AG08396 (cell line): ENCODE measurements around the gene RBMS3.

Experiments used
- DNase-seq: peaks from one replicate; pipeline ENCODE4 v3.0.0; 2012; ENCODE audit warnings: low spot score, mixed read lengths

RBMS3 gene

GRCh38 chr3:29525254-29525881 is 244.5 kb downstream of the RBMS3 start:
- no peak for DNase-seq

- no peak for DNase-seq
Observed at GRCh38 chr3:29527246-29527645, 246.4 kb downstream of the RBMS3 start.

- DNase-seq = no peak
Observed at GRCh38 chr3:29531644-29532043, 250.8 kb downstream of the RBMS3 start.

DNA sequence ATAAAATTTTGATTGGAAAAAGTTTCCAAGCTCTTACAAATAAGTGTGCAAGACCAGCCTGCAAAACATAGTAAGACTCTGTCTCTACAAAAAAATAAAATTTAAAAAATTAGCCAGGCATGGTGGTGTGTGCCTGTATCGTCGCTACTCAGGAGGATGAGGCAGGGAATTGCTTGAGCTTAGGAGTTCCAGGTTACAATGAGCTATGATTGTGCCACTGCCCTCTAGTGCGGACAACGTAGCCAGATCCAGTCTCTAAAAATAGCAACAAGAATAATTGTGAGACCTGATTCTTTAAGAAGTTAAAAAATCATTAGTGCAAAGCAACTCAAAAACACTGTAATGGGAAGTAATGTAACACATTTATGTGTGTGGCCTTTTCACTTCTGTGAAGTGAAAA is 251.6 kb downstream of the RBMS3 start:
- no peak for DNase-seq

DNA sequence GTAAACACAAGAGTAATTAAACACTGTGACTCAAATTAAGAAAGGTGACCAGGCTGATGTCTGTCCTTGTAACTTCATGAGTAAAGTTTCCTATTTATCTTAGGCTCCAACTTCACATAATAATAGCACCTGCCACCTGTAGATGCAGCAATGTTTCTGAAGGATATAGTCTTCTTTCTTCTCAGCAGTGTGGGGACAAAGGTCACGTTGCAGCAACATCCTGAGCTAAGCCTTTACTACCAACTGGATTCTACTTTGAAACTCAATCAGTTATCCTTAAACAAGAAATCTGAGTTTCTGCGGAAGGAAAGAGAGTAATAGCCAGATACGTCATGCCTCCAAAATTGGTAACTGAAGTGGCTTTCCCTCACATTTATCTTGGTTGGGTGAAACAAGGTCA is 253.1 kb downstream of the RBMS3 start:
- DNase-seq = no peak

GRCh38 chr3:29536016-29536758 is 255.3 kb downstream of the RBMS3 start:
- no peak for DNase-seq

DNA sequence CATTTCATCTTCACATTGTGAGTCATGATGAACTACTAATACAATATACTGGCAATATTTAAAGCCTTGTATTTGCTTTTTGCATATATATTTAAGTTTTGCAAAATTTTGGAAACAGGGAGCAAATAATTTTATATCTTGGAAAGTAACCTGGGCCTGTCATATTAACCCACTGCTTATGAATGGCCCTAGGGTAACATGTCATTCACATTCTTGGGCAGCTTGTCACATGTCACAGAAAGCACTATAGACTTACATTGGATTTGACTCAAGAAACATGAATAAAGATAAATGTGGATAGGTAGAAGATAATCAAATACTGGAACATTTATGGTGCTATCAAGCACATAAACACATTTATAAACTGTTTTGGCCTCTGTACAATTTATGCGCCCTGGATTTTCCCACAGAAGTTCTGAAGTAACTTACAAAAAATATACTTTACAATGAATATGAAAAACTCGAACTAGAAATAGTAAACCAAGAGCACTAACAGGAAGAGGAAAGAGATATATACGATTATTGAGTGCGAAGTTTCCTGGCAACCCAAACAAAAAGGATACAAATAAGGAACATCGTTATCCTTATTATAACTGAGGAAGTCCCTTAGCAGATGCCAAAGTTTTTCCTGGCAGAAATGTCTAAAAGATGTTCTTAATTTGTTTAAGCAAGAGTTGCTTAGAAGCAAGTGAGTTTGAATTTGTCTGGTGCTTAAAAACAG is 257.2 kb downstream of the RBMS3 start:
- no peak for DNase-seq

GRCh38 chr3:29538610-29538958 is 257.7 kb downstream of the RBMS3 start:
- DNase-seq = no peak

DNA sequence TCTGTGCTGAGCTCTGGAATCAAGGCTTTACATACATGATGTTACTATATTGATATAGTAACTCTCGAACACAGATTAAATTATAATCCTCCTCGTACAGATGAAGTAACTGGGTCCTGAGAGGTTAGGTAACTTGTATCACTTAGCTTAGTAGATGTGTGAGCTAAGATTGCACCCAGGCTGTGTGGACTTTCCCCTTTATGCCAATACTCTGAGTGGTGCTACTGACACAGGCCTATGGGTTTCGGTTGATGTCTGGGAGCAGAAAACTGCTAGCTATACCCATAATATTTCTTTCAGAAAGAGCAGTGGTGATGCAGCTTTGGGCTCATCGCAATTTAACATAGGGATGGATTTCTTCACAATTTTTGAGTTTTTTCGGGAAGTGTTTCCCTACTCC is 259.7 kb downstream of the RBMS3 start:
- no peak for DNase-seq

GRCh38 chr3:29544701-29545363 is 264.0 kb downstream of the RBMS3 start:
- no peak for DNase-seq

DNA sequence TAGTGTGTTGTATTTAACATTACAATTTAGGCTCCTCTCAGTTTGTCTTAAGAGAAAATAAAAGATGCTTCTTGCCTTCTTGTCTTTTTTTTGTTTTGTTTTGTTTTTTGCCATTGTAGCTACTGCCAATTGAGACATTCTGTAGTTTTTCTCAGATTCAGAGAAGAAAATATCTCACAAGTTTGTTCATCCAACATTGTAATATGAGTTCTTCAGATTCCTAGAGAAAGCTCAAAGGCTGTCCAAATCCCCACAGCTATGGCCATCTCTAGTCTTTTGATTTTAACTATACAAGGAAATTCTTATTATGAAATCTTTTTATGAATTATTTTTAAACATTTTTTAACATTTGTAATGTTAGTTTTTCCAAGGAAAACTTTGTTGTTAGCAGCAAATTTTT is 264.7 kb downstream of the RBMS3 start:
- no peak for DNase-seq

- no peak for DNase-seq
Observed at GRCh38 chr3:29552051-29552450, 271.2 kb downstream of the RBMS3 start.

DNA sequence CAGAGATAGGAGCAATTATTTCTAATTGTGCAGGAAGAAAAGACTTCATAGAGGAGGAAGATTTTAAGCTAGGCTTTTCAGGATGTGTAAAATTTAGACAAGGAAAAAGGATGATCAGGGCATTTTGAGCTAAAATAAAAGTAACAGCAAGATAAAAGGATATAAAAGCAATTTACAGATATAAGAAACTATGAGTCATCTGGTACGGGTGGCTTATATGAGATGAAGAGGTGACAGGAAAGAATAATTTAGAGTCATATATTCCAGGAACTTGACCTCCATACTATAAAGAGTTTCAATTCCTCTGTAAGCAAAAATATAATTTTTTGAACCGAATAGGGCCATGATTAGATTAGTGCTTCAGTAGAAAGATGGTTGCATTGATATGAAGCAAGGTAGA is 273.7 kb downstream of the RBMS3 start:
- DNase-seq = no peak

GRCh38 chr3:29555590-29555989 is 274.7 kb downstream of the RBMS3 start:
- DNase-seq = no peak

GRCh38 chr3:29557186-29557585 is 276.3 kb downstream of the RBMS3 start:
- DNase-seq = no peak

DNA sequence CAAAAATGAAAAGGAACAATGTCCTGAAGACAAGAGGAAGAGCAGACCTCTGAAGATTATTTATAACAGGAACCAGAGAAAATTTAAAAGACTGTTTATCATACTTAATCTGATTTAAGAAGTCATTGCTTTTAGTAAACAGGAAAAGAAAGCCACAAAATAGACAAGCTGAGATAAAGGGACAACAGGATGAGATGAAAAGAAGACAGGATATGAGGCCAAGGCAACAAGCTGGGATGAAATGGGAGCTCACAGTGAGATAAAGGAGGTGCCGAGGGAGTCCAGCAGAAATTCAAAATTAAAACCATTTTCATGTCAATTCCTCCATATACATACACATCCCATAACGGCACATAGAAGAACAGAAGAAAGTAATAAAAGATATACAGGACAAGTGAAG is 277.0 kb downstream of the RBMS3 start:
- DNase-seq = no peak

GRCh38 chr3:29559741-29560465 is 279.0 kb downstream of the RBMS3 start:
- no peak for DNase-seq

- no peak for DNase-seq
Observed at GRCh38 chr3:29561651-29562149, 280.8 kb downstream of the RBMS3 start.

- no peak for DNase-seq
Observed at GRCh38 chr3:29565236-29565635, 284.4 kb downstream of the RBMS3 start.

DNA sequence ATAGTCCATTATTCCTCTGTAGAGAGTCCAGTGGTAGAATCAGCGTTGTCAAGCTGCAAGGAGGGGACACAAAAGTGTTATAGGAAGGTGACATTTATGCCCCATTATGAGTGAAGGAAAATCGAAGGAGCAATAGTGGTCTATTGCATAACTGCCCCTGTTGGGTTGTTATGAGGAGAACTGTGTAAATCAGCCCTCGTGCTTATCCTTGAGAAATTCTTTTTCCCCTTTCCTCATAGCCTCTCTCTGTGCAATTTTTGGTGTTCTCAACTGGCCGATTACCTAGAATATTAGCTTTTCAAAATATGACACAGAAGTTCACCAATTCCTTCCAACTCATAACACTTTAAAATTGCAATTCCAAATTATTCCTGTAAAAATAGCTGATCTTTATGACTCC is 286.6 kb downstream of the RBMS3 start:
- DNase-seq = no peak

GRCh38 chr3:29568355-29568754 is 287.5 kb downstream of the RBMS3 start:
- DNase-seq = no peak

GRCh38 chr3:29576181-29576580 is 295.3 kb downstream of the RBMS3 start:
- no peak for DNase-seq
